HG03066 (cell line): ENCODE results near the gene SULT1A2.
"Not testable (repeated sequence)": the region's sequence is repeated elsewhere in the genome, so short reads cannot be mapped to it uniquely, and the experiment has no call there.

Source experiments
- ATAC-seq: cut with Tn5 transposase; IDR thresholded peaks from one replicate; pipeline ENCODE4 v1.9.1; 2021; ENCODE audit warnings: low read depth; ENCODE audit not compliant: unreplicated experiment

Gene SULT1A2

DNA sequence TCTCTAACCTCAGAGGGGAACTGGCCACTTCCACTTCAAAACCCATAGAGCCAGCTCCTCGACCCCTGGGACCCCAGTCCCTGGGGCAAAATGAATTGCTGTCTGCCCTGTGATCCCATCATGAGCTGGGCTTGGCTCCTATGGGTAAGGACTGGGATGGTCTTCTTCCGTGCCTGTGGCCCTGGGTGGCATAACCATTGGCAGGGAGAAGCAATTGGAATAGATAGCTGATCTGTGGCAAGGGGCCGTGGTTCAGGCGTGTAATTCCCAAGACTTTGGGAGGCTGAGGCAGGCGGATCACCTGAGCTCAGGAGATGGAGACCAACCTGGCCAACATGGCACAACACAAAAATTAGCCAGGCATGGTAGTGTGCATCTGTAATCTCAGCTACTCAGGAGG lies 4.3 kb downstream of the SULT1A2 start:
- no peak for ATAC-seq

DNA sequence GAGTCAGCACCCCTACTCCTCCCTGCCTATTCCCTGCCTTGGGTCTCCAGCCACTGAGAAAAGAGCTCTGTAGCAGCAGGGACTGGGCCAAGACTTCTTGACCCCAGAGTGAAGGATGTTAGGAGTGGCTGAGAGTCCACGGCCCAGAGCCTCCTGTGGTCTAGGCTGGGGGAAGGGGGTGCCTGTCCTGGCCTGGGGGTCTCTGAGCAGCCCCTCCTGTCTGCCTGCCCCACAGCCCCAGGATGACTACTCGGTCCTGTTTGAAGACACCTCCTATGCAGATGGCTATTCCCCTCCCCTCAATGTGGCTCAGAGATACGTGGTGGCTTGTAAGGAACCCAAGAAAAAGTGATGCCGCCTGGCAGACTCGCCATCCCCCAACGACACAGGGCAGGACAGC lies 5.5 kb downstream of the SULT1A2 start:
- no peak for ATAC-seq

DNA sequence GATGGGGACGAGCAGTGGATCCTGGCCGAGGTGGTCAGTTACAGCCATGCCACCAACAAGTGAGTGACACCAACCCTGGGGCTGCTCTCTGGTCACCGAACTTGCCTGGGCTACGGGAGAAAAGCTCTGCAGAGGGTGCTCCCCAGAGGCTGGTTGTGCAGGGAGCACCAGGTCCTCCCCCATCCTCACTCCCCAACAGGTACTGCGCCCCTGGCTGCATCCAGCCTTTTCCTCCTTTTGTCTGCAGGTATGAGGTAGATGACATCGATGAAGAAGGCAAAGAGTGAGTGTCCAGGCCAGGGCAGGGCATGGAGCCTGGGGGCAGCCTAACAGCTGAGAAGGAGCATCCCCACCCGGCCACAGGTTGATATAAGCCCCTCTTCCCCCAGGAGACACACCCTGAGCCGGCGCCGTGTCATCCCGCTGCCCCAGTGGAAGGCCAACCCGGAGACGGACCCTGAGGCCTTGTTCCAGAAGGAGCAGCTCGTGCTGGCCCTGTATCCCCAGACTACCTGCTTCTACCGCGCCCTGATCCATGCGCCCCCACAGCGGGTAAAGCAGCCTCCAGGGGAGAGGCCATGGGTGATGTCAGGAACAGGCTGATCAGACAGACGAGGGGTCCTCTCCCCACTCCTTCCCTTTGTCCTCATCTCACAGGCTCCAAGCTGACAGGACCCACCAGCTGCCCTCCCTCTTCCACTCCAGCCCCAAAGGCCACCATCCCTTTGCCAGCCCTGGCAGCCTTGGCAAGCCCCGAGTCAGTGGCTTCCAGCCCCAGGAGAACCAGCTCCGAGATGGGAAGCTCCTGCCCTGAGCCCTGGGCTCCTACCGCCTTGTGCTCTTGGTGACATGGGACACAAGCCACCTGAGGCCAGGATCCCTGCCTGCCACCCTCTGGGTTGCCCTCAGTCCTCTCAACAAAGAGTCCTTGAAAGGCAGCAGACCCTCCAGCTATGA lies 6.2 kb downstream of the SULT1A2 start:
- ATAC-seq, result no peak

DNA sequence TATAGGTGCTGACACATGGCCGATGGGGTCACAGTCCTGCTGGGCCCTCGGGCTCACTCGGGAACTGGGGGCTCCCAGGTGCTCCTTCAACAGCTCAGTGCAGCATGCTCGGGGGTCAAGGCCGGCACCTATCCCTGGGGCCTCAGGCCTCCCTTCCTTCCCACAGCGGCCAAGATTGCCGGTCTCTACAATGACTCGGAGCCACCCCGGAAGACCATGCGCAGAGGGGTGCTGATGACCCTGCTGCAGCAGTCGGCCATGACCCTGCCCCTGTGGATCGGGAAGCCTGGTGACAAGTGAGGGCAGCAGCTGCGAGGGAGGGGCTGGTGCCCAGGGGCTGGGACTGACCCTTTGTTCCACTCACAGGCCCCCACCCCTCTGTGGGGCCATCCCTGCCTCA lies 6.9 kb downstream of the SULT1A2 start:
- no peak for ATAC-seq

DNA sequence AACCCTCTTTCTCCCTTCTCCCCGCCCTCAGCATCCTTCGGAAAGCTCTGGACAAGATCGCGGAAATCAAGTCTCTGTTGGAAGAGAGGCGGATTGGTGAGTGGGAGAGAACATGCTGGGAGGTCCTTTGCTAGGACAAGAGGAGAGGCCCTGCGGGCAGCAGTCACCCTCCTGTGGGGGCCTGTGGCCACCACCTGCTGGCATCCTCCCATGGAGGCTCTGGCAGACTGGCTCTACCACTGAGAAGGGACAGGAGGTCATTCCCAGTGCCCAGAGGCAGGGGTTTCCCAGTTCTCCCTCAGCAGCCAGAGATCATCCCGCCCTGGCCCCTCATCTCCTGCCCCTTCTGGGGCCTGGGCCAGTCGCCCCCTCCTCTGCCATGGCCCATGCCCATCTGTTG lies 7.8 kb downstream of the SULT1A2 start:
- ATAC-seq, result no peak

DNA sequence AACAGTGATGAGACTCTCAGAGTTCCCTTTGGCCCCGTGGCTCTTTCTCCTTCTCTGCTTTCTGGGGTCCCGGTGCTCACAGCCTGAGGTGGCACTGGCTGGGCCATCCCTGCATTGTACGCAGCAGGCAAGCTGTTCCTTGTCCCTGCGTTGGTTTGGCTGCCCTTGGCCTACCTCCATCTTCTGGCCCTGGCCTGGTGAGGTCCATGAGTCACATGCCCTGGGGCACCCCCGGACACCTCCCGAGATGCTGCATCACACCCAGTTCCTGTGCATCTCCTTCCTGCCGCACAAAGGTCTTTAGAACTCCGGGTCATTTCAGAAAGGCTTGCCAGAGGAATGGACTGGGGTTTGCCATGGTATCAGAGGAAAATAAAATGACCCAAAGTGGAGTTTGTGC lies 9.5 kb downstream of the SULT1A2 start:
- ATAC-seq, result no peak

DNA sequence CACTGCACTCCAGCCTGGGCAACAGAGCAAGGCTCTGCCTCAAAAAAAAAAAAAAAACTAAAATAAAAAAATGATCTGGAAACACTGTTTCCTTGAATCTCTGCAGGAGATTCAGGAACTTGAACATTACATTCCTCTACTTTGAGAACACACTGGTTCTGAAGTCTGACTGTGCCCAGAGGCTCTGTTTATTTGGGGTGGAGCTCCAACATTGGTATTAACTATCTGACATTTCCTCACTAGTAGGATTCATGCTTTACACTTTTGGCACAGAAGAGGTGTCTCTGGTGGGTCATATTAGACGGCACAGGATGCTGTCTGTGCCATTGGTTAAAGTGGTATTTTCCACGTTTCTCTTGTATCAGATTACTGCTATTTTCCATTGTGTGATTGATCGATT lies 10.4 kb downstream of the SULT1A2 start:
- no peak for ATAC-seq

DNA sequence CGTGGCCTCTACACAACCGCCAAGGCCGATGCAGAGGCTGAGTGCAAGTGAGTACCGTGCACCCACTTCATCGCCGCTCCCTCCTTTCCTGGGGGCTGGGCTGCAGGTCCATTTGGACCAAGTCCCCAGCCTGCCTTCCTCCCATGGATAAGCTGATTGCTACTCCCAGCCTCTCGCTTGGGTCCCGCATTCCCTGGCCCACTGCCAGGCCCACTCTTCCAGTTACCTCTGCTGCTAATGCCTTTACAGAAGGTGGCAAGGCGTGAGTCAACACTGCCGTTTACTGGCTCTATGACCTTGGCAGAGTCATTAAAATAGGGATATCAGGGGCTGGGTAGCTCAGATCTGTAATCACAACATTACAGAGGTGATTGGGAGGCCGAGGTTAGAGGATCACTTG lies 11.2 kb downstream of the SULT1A2 start:
- no peak for ATAC-seq

DNA sequence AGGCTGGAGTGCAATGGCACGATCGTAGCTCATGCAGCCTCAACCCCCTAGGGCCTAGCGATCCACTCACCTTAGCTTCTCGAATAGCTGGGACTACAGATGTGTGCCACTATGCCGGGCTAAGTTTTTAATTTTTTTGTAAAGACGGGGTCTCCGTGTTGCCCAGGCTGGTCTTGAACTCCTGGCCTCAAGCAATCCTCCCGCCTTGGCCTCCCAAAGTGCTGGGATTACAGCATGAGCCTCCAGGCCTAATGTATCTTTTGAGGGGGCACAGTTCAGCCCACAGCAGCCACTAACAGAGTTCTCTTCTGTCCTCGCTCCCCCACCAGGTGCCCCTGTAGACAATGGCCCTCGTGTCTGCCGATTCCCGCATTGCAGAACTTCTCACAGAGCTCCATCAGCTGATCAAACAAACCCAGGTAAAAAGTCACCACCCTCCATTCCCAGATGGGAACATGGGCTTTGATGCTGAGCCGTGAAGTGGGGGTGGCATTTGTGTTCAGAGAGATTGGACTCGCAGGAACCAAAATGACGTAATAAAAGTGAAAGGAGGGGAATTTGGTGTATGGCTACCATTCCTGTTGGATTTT lies 16.0 kb downstream of the SULT1A2 start:
- ATAC-seq, result no peak

DNA sequence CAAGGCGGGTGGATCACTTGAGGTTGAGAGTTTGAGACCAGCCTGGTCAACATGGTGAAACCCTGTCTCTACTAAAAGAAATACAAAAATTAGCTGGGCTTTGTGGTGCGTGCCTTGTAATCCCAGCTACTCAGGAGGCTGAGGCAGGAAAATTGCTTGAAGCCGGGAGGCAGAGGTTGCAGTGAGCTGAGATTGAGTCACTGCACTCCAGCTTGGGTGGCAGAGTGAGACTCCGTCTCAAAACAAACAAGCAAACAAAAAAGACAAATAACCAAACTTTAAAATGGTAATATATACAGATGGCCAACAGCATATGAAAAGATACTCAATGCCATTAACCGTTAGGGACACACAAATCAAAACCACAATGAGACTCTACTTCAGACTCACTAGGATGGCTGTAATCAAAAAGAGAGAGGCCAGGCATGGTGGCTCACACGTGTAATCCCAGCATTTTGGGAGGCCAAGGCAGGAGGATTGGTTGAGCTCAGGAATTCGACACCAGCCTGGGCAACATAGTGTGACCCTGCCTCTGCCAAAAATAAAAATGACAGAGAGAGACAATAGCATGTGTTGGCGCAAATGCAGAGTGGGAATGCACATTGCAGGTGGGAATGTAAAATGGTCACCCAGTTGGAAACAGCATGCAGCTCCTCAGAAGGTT lies 21.3 kb downstream of the SULT1A2 start:
- ATAC-seq, result no peak

DNA sequence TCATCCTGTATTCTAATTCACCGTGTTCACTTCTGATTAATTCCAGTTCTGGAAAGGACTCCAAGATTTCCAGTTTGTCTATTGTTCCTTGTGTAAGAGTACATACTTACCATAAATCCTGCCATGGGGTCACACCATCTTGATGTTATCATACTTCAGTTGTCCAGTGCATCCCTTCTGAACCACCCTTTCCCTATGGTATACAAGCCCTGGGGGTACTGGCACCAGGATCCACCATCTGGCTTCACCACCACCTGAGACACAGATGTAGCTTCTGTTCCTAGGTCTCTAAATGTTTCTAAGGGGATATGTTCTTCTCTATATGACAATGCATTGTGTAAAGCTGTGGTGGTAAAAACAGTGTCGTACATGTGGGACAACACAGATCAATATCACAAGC lies 21.9 kb downstream of the SULT1A2 start:
- ATAC-seq, result no peak

DNA sequence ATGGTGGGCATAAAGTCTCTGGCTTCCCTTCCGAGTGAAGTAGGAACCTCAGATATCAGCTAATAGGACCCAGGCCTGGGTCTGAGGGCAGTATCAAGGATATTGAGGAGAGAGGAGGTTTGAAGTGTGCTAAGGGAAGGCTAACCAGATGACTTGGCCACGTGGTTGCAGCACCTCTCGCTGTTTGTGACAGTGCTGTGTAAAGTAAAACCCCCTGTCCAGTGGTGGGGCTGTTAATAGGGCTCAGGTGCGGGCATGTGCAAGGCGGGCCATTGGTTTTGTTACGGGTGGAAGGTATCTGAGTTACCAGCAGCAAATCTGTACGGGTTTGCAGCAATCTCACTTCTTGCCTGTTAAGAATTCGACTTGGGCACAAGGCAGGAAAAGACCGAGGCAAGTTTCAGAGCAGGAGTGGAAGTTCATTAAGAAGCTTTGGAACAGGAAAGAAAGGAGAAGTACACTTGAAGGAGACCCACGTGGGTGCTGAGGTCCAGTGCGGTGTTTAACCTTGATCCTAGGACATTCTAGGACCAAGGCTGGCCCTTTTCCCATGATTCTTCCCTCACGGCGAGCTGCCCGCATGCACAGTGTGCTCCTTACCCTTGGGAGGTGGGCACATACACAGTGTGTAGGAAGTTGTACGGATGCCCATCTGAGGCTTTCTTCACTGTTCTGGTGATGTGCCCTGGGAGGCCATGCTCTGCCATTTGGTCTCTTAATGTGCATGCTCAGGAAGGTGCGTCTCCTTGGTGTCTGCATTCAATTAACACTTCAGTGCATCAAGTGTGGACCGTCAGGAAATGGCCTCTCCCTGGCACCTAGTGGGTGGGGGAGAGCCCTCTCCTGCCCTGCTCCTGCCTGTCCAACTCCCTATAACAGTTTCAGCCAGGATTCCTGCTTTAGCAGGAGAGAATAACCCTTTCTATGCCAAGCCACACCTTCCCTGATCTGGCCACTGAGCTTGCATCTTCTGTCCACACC lies 22.8 kb downstream of the SULT1A2 start:
- ATAC-seq, result no peak

DNA sequence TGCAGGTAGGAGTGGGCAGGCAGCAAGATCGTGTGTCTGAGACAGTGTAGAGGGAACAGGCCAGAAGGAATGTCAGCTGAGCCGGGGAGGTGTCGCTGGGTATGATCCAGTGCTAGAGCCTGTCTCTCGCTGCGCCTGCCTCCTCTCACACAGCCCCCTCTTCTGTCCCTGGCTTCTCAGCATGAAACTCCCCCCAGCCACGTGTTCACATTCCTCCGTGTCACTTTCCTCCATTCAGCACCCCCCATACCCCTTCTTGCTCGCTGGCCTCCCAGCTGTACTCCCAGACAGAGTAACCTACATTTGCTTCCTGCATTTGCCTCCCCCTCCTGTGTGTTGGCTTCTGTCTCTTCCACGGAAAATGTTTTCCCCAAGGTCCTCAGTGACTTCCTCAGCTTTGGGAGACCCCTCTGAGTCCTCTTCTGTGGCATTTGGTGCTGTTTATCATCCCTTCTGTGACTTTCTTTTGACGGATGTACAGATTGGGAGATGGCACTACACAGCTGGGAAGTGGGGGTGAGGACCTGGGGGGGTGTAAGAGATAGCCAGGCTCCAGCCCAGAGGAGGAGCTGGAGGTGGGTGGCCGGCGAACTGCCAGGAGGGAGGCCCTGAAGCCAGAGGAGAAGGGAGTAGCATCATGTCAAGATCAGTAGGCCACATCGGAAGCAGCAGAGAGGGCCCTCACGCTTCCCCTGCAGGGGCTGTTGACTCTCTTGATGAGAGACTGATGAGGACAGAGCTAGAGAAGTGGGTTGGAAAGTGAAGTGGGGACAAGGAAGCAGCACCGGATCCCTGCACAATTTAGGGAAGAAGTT lies 23.9 kb downstream of the SULT1A2 start:
- ATAC-seq, result no peak

DNA sequence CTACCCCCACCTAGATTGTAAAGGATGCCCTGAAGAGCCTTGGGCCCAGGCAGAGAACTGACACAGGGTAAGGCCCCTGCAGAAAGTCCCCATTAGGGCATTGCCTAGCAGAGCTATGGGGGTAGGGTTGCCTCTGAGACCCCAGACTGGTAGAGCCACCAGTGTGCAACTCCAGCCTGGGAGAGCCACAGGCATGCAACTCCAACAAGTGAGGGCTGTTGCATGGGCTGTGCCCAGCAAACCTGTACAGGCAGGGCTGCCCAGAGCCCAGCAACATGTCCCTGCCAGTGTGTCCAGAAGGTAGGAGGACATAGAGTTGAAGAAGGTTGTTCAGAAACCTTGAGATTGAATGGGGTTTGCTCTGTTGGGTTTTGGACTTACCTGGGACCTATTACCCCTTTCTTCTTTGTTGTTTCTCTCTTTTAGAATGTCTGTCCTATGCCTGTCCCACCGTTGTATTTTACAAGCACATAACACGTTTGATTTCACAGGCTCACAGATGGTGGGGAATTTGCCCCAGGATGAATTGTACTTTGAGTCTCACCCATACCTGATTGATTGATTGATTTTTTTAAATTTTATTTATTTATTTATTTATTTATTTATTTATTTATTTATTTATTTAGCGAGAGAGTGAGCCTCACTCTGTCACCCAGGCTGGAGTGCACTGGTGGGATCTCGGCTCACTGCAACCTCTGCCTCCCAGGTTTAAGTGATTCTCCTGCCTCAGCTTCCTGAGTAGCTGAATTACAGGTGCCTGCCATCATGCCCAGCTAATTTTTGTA lies 26.7 kb downstream of the SULT1A2 start:
- no peak for ATAC-seq

DNA sequence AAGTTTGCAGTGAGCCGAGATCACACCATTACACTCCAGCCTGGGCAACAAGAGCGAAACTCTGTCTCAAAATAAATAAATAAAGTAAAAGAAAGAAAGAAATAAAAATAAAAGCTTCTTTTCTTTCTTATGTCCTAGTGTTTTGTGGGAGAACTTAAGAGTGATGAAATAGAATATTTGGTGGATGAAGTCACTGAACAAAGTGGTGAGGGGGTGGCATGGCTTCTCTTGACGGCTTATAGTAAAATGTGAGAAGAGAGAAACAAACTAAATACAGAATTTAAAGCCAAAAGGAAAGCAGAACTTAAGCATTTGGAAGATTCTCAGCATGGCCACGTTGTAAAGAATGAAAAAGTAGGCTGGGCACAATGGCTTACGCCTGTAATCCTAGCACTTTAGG lies 27.8 kb downstream of the SULT1A2 start:
- no peak for ATAC-seq

DNA sequence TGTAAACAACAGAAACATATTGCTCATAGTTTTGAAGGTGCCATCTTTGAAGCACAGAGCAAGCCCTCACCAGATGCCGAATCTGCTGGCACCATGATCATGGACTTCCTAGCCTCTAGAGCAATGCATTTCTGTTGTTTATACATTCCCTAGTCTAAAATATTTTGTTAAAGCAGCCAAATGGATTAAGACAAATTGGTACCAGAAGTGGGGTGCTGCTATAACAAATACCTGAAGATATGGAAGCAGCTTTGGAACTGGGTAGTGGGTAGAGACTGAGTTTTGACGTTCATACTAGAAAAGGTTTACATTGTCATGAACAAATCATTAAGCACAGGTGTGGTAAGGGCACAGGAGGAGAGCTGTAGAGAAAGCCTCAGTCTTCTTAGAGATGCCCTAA lies 29.6 kb downstream of the SULT1A2 start:
- no peak for ATAC-seq

DNA sequence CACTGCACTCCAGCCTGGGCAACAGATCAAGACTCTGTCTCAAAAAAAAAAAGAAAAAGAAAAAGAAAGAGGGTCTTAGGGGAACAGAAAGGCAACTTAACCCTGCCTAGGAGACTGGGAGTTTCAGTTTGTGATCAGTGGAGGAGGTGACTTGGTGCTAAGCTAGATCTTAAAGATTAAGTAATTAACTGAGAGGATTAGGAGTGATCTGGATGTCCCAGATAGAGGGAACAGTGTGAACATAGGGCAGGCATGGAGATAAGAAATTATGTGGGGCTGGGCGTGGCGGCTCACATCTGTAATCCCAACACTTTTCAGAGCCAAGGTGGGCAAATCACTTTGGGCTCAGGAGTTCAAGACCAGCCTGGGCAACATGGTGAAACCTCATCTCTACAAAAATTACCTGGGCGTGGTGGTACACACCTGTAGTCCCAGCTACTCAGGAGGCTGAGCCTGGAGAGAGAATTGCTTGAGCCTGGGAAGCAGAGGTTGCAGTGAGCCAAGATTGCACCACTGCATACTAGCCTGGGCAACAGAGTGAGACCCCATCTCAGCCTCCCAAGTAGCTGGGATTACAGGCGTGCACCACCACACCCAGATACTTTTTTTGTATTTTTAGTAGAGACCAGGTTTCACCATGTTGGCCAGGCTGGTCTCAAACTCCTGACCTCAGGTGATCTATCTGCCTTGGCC lies 30.5 kb downstream of the SULT1A2 start:
- not testable (repeated sequence) for ATAC-seq

DNA sequence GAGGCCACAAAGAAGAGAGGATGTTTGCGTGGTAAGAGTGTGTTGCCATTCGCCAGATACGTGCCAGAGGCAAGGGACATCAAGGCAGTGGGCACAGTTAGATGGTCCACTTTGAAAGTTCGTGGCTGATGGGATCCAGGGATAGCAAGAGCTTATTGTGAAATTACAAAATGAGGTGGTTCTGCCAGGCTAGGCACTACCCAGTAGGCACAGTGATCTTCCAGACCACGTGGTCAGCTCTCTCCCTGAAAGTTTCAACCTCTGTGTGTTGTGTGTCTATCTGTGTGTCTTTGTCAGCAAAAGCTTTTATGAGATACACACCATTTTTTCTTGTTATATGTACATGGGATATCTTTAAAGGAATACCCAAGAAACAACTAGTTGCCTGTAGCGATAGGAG lies 33.6 kb downstream of the SULT1A2 start:
- ATAC-seq, result no peak
